Small intestine (tissue), 16 donors: ENCODE results near the gene RUFY1. TPM values are rescaled to one million over a fixed set of nuclear protein-coding genes. Genes with fewer than 3 reads are reported as not detected.
A peak's percentile ranks its signal among the peaks of the same experiment; 100 is the strongest.
"Not testable (repeated sequence)": the region's sequence is repeated elsewhere in the genome, so short reads cannot be mapped to it uniquely, and the experiment has no call there.

ENCODE experiments used
- DNase-seq, 2 donors: peaks; one replicate each; pipeline versions ENCODE4 v3.0.0 to v3.0.0-alpha.2; 2013
- FAIRE-seq: peaks from 2 replicates; lab custom pipeline; 2012; peaks lifted over from hg19 to GRCh38; lab: Jason Lieb, UNC
- H3K27ac ChIP-seq, 3 donors: one replicate each; pipeline ENCODE4 v1.5.1; 2013; ENCODE audit warnings: low read length in 2 of 3, mild to moderate bottlenecking in 2 of 3, control low read depth in 1 of 3, inconsistent platforms in 1 of 3, low read depth in 1 of 3, moderate library complexity in 1 of 3
- H3K27me3 ChIP-seq, 3 donors: one replicate each; pipeline ENCODE4 v1.6.1; 2013; ENCODE audit warnings: low read length in 3 of 3, inconsistent platforms in 1 of 3; ENCODE audit not compliant: control insufficient read depth in 3 of 3, insufficient read depth in 3 of 3
- H3K36me3 ChIP-seq, 3 donors: one replicate each; pipeline ENCODE4 v1.6.1; 2013; ENCODE audit warnings: low read length in 3 of 3, inconsistent platforms in 1 of 3, low read depth in 1 of 3, mild to moderate bottlenecking in 1 of 3, moderate library complexity in 1 of 3; ENCODE audit not compliant: control insufficient read depth in 3 of 3, insufficient read depth in 2 of 3
- H3K4me1 ChIP-seq, 3 donors: one replicate each; pipeline ENCODE4 v1.6.1; 2013; ENCODE audit warnings: low read length in 2 of 3, inconsistent platforms in 1 of 3, low read depth in 1 of 3, mild to moderate bottlenecking in 1 of 3, moderate library complexity in 1 of 3; ENCODE audit not compliant: control insufficient read depth in 3 of 3, insufficient read depth in 2 of 3
- H3K4me3 ChIP-seq, 3 donors: one replicate each; pipeline ENCODE4 v1.5.1; 2013; ENCODE audit warnings: low read length in 3 of 3, control low read depth in 1 of 3, inconsistent platforms in 1 of 3, low read depth in 1 of 3, mild to moderate bottlenecking in 1 of 3, moderate library complexity in 1 of 3
- H3K9me3 ChIP-seq, 2 donors: one replicate each; pipeline ENCODE4 v1.6.1; 2013; ENCODE audit warnings: low read depth in 1 of 2, low read length in 1 of 2; ENCODE audit not compliant: control insufficient read depth in 2 of 2, insufficient read depth in 1 of 2
- WGBS, 3 donors: extraction: QIAGEN DNeasy Blood & Tissue Kit; methylation state at CpG; one replicate each; pipeline ENCODE4 v1.1.7; 2013; 5-methylcytosine and 5-hydroxymethylcytosine counted together
- long read RNA-seq, 10 donors: transcript quantifications; one replicate each; lab custom pipeline, GENCODE V29; 2026
- polyA plus RNA-seq, 4 donors: library from polyadenylated mRNA; stranded (reverse) in 3 of 4; unstranded in 1 of 4; fragments of 200-250 nt in 3 of 4; fragments of 120-200 nt in 1 of 4; gene quantifications; one replicate each; pipeline versions ENCODE4 v1.2.1 to v1.2.3, GENCODE V29; 2013
- donor health status: healthy with polysubstance abuse.
- donor health status: control.
- donor health status: control.
- donor health status: Bipolar disorder and iron deficiency.
- donor health status: healthy.

Gene RUFY1
- 10 to 100 TPM; 28.8 to 43.4 (median 33.2) TPM for polyA plus RNA-seq
- long read RNA-seq, donor 1, partial matches to known transcripts, result 255 of 284 reads
- long read RNA-seq, donor 1, other reads (novel, unspliced or antisense), result 19 of 284 reads
- long read RNA-seq, donor 2, partial matches to known transcripts, result 50 of 52 reads
- long read RNA-seq, donor 2, other reads (novel, unspliced or antisense), result 0 of 52 reads
- long read RNA-seq, donor 3, partial matches to known transcripts, result 196 of 199 reads
- long read RNA-seq, donor 3, other reads (novel, unspliced or antisense), result 0 of 199 reads
- long read RNA-seq, donor 4, result 0 reads
- long read RNA-seq, donor 5, partial matches to known transcripts, result 0 of 1 reads
- long read RNA-seq, donor 5, other reads (novel, unspliced or antisense), result 0 of 1 reads
- long read RNA-seq, donor 6, partial matches to known transcripts, result 45 of 56 reads
- long read RNA-seq, donor 6, other reads (novel, unspliced or antisense), result 7 of 56 reads
- long read RNA-seq, donor 7, partial matches to known transcripts, result 227 of 240 reads
- long read RNA-seq, donor 7, other reads (novel, unspliced or antisense), result 9 of 240 reads
- long read RNA-seq, donor 8, partial matches to known transcripts, result 0 of 1 reads
- long read RNA-seq, donor 8, other reads (novel, unspliced or antisense), result 0 of 1 reads
- long read RNA-seq, donor 9, partial matches to known transcripts, result 16 of 17 reads
- long read RNA-seq, donor 9, other reads (novel, unspliced or antisense), result 0 of 17 reads
- long read RNA-seq, donor 10, partial matches to known transcripts, result 170 of 173 reads
- long read RNA-seq, donor 10, other reads (novel, unspliced or antisense), result 0 of 173 reads

GRCh38 chr5:179550511-179551342 lies at the start of gene RUFY1:
TSS of gene RUFY1 (plus strand) at chr5:179550554. CDS start at chr5:179550570, 16 bp downstream.
- DNase-seq, result peak; percentile 86 to 97
- 0 to 1% (median 0%) methylated on average over 55 to 109 of the region's 109 CpGs for WGBS, 3 donors
- peak within 1 kb of the TSS; percentile 84 to 96 (median 94) for H3K4me3 ChIP-seq
- no peaks in the 10 kb centered on the region for H3K27me3 ChIP-seq
- no peaks in the 10 kb centered on the region for H3K9me3 ChIP-seq
- H3K36me3 ChIP-seq, result peaks cover 0 to 15% (median 0%) of the 10 kb centered on the region in 3 donors
- FAIRE-seq, result no peak
- H3K4me1 ChIP-seq, result peaks cover 2 to 10% (median 10%) of the 10 kb centered on the region in 3 donors
- H3K27ac ChIP-seq, result peak within 1 kb of the TSS; percentile 88 to 95 (median 95)

- DNase-seq, H3K27me3 ChIP-seq, H3K27ac ChIP-seq, H3K9me3 ChIP-seq, FAIRE-seq, H3K4me3 ChIP-seq, H3K4me1 ChIP-seq, H3K36me3 ChIP-seq: not testable (repeated sequence)
- WGBS, 3 donors, result no CpG with 5 or more reads among the region's 11 CpGs
Measured at GRCh38 chr5:179501997-179502396, 48.4 kb upstream of the RUFY1 start.

- H3K36me3 ChIP-seq, H3K27me3 ChIP-seq, H3K4me3 ChIP-seq, DNase-seq, H3K4me1 ChIP-seq, H3K27ac ChIP-seq, FAIRE-seq, H3K9me3 ChIP-seq: not testable (repeated sequence)
- WGBS, 3 donors, result 87 to 98% (median 90%) methylated on average over 3 to 5 of the region's 8 CpGs
Measured at GRCh38 chr5:179502420-179502819, 47.9 kb upstream of the RUFY1 start.

GRCh38 chr5:179504191-179504590 lies 46.2 kb upstream of the RUFY1 start:
- peaks cover 0 to 3% of the 10 kb centered on the region in 2 donors for H3K9me3 ChIP-seq
- no peak overlapping the region for H3K4me3 ChIP-seq
- DNase-seq (no peak), FAIRE-seq (no peak)
- H3K27ac ChIP-seq, result no peak overlapping the region
- WGBS, 3 donors, result 55 to 62% (median 60%) methylated on average over 7 of the region's 7 CpGs
- H3K4me1 ChIP-seq, result no peaks in the 10 kb centered on the region
- H3K27me3 ChIP-seq, result no peaks in the 10 kb centered on the region
- H3K36me3 ChIP-seq, result no peaks in the 10 kb centered on the region

GRCh38 chr5:179504600-179505396 lies 45.6 kb upstream of the RUFY1 start:
- WGBS, 3 donors, result 44 to 51% (median 49%) methylated on average over 17 of the region's 17 CpGs
- Histone ChIP-seq H3K27me3 (no peaks in the 10 kb centered on the region), H3K4me3 (no peak overlapping the region), H3K9me3 (peaks cover 0 to 3% of the 10 kb centered on the region in 2 donors), H3K36me3 (no peaks in the 10 kb centered on the region), H3K4me1 (no peaks in the 10 kb centered on the region), H3K27ac (no peak overlapping the region)
- DNase-seq (peak in 1 of 2 donors; percentile 36), FAIRE-seq (no peak)

GRCh38 chr5:179505636-179506261 lies 44.6 kb upstream of the RUFY1 start:
- DNase-seq (no peak), FAIRE-seq (no peak)
- Histone ChIP-seq H3K4me1 (no peaks in the 10 kb centered on the region), H3K9me3 (no peaks in the 10 kb centered on the region), H3K36me3 (no peaks in the 10 kb centered on the region), H3K4me3 (no peak overlapping the region), H3K27me3 (no peaks in the 10 kb centered on the region), H3K27ac (no peak overlapping the region)
- WGBS, 3 donors, result 84 to 88% (median 84%) methylated on average over 12 of the region's 12 CpGs

- no peak for DNase-seq
- no peaks in the 10 kb centered on the region for H3K27me3 ChIP-seq
- FAIRE-seq, result no peak
- no peak overlapping the region for H3K27ac ChIP-seq
- no peaks in the 10 kb centered on the region for H3K9me3 ChIP-seq
- no peak overlapping the region for H3K4me3 ChIP-seq
- no peaks in the 10 kb centered on the region for H3K4me1 ChIP-seq
- no peaks in the 10 kb centered on the region for H3K36me3 ChIP-seq
- WGBS, 3 donors, result 26 to 63% (median 39%) methylated on average over 4 of the region's 4 CpGs
Measured at GRCh38 chr5:179509239-179509638, 41.1 kb upstream of the RUFY1 start.
